Measurements from ENCODE around the gene HOXC6.

DNA sequence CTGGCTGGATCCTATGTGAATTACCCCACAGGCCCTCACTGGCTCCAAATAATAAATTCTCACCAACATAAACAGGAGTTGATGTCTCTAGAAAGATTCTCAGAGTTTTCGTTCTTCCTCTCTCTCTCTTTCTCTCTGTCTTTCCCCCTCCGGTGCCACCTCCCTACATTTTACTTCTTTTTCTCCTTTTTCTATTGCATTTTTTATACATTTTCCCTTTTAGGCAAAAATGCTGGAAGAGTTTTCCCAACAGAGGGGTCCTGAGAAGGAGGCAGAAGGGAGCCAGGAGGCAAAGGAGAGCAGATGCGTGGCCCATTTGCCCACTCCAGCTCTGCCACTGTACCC lies 826 bp upstream of the HOXC6 start:
- TF ChIP-seq, protein P1, sequence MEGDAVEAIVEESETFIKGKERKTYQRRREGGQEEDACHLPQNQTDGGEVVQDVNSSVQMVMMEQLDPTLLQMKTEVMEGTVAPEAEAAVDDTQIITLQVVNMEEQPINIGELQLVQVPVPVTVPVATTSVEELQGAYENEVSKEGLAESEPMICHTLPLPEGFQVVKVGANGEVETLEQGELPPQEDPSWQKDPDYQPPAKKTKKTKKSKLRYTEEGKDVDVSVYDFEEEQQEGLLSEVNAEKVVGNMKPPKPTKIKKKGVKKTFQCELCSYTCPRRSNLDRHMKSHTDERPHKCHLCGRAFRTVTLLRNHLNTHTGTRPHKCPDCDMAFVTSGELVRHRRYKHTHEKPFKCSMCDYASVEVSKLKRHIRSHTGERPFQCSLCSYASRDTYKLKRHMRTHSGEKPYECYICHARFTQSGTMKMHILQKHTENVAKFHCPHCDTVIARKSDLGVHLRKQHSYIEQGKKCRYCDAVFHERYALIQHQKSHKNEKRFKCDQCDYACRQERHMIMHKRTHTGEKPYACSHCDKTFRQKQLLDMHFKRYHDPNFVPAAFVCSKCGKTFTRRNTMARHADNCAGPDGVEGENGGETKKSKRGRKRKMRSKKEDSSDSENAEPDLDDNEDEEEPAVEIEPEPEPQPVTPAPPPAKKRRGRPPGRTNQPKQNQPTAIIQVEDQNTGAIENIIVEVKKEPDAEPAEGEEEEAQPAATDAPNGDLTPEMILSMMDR (IDR thresholded peaks at IDR 0.05) = no peak
- TF ChIP-seq EP300 (IDR thresholded peaks at IDR 0.05) = no peak
- TF ChIP-seq POLR2A (IDR thresholded peaks at IDR 0.05) = no peak
